ENCODE results near the gene PID1. TPM values are rescaled to one million over a fixed set of nuclear protein-coding genes. Genes with fewer than 3 reads are reported as not detected.
"Not testable (repeated sequence)": the region's sequence is repeated elsewhere in the genome, so short reads cannot be mapped to it uniquely, and the experiment has no call there.

PID1 gene
- total RNA-seq, 3 donors from 2014 or later: 0.10 to 0.19 TPM; not detected in 1

- no peaks in the 10 kb centered on the region for H3K4me1 Mint-ChIP-seq (ENCODE audit: low read depth)
- H3K27me3 Mint-ChIP-seq (ENCODE audit: low read depth): no peaks in the 10 kb centered on the region
- H3K4me3 Mint-ChIP-seq: no peak overlapping the region
- no peak for ATAC-seq
- H3K36me3 Mint-ChIP-seq (ENCODE audit: insufficient read depth): no peaks in the 10 kb centered on the region
- no peak for DNase-seq
- peaks cover 15% of the 10 kb centered on the region for H3K9me3 Mint-ChIP-seq
These were observed 52.7 kb downstream of the PID1 start for GRCh38 chr2:229218329-229218921.

DNA sequence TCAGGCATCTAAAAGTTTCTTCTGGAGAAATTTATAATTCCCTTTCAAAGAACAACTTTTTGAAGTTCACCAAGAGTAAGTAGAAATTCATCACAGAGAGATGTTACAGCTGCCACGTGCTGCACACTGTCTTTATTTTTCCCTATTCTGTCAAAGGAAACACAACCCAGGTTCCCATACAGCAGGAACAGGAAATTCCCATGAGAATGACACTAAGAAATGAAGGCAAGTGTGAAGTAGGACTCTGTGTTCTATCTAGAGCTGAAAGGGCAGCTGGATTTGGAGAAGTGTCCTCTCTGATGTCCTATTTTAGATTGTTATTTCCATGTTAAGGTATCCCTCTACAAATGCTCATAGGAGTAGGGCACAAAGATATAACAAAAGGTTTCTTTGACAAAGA lies 58.8 kb downstream of the PID1 start:
- Mint-ChIP-seq H3K4me3 (no peak overlapping the region), H3K36me3 (ENCODE audit: insufficient read depth) (no peaks in the 10 kb centered on the region), H3K4me1 (ENCODE audit: low read depth) (no peaks in the 10 kb centered on the region), H3K9me3 (no peaks in the 10 kb centered on the region), H3K27me3 (ENCODE audit: low read depth) (no peaks in the 10 kb centered on the region)
- no peak for ATAC-seq
- DNase-seq: no peak

GRCh38 chr2:229210641-229211040 lies 60.4 kb downstream of the PID1 start:
- Mint-ChIP-seq H3K9me3 (peaks cover 5% of the 10 kb centered on the region), H3K27me3 (ENCODE audit: low read depth) (no peaks in the 10 kb centered on the region), H3K4me3 (no peak overlapping the region), H3K4me1 (ENCODE audit: low read depth) (no peaks in the 10 kb centered on the region), H3K36me3 (ENCODE audit: insufficient read depth) (no peaks in the 10 kb centered on the region)
- DNase-seq: no peak
- ATAC-seq: no peak

- Mint-ChIP-seq H3K4me3 (no peak overlapping the region), H3K9me3 (peaks cover 5% of the 10 kb centered on the region), H3K36me3 (ENCODE audit: insufficient read depth) (no peaks in the 10 kb centered on the region), H3K27me3 (ENCODE audit: low read depth) (no peaks in the 10 kb centered on the region), H3K4me1 (ENCODE audit: low read depth) (no peaks in the 10 kb centered on the region)
- ATAC-seq (no peak), DNase-seq (no peak)
These were observed 64.5 kb downstream of the PID1 start for GRCh38 chr2:229206548-229206947.

- H3K4me1 Mint-ChIP-seq (ENCODE audit: low read depth): no peaks in the 10 kb centered on the region
- no peaks in the 10 kb centered on the region for H3K36me3 Mint-ChIP-seq (ENCODE audit: insufficient read depth)
- no peaks in the 10 kb centered on the region for H3K27me3 Mint-ChIP-seq (ENCODE audit: low read depth)
- no peak overlapping the region for H3K4me3 Mint-ChIP-seq
- no peak for ATAC-seq
- no peak for DNase-seq
- H3K9me3 Mint-ChIP-seq: peaks cover 5% of the 10 kb centered on the region
These were observed 65.4 kb downstream of the PID1 start for GRCh38 chr2:229205704-229206103.

DNA sequence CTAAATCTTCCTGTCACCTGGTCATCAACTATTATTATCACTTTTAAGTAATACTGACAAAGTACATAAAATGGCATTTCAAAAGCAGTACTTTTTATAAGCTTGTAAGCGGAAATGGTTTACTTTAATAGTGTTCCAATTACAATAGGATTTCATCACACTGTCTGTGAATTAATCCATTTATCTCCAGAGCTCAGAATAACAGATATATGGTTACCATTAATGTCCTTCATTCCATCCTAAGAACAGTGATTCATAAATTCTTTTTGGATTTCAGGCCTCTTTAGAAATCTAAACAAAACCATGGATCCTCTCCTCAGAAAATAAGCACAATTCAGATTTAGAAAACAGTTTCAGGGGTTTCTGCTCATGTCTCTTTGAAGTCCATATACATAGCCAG lies 68.4 kb downstream of the PID1 start:
- Mint-ChIP-seq H3K4me1 (ENCODE audit: low read depth) (no peaks in the 10 kb centered on the region), H3K36me3 (ENCODE audit: insufficient read depth) (no peaks in the 10 kb centered on the region), H3K4me3 (no peak overlapping the region), H3K27me3 (ENCODE audit: low read depth) (no peaks in the 10 kb centered on the region), H3K9me3 (peaks cover 8% of the 10 kb centered on the region)
- no peak for ATAC-seq
- DNase-seq: no peak

- ATAC-seq (no peak), DNase-seq (no peak)
- H3K4me1 Mint-ChIP-seq (ENCODE audit: low read depth): no peaks in the 10 kb centered on the region
- H3K9me3 Mint-ChIP-seq: peaks cover 5% of the 10 kb centered on the region
- no peaks in the 10 kb centered on the region for H3K27me3 Mint-ChIP-seq (ENCODE audit: low read depth)
- no peak overlapping the region for H3K4me3 Mint-ChIP-seq
- H3K36me3 Mint-ChIP-seq (ENCODE audit: insufficient read depth): no peaks in the 10 kb centered on the region
These were observed 69.6 kb downstream of the PID1 start for GRCh38 chr2:229201521-229201920.

GRCh38 chr2:229199267-229199666 lies 71.8 kb downstream of the PID1 start:
- H3K4me3 Mint-ChIP-seq: no peak overlapping the region
- H3K27me3 Mint-ChIP-seq (ENCODE audit: low read depth): no peaks in the 10 kb centered on the region
- H3K4me1 Mint-ChIP-seq (ENCODE audit: low read depth): no peaks in the 10 kb centered on the region
- H3K36me3 Mint-ChIP-seq (ENCODE audit: insufficient read depth): no peaks in the 10 kb centered on the region
- ATAC-seq (no peak), DNase-seq (no peak)
- H3K9me3 Mint-ChIP-seq: peaks cover 3% of the 10 kb centered on the region

DNA sequence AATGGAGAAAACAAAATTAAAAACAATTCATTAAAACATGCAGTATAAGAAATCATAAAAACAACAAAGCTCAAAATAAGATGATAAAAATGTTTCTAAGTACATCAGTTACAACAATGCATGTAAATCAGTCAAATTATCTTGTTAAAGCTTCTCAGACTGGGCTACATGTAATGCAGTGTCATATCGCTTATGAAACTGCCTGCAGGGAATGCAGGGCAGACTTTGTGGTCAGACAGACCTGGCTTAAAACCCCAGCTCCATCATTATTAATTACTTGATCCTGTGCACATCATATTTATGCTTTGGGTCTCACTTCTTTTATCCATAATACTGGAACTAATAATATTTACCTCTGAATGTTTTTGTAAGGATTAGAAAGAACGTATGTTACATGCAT lies 74.6 kb downstream of the PID1 start:
- no peaks in the 10 kb centered on the region for H3K4me1 Mint-ChIP-seq (ENCODE audit: low read depth)
- H3K27me3 Mint-ChIP-seq (ENCODE audit: low read depth): no peaks in the 10 kb centered on the region
- no peak overlapping the region for H3K4me3 Mint-ChIP-seq
- DNase-seq: no peak
- no peaks in the 10 kb centered on the region for H3K36me3 Mint-ChIP-seq (ENCODE audit: insufficient read depth)
- peaks cover 3% of the 10 kb centered on the region for H3K9me3 Mint-ChIP-seq
- ATAC-seq: no peak

DNA sequence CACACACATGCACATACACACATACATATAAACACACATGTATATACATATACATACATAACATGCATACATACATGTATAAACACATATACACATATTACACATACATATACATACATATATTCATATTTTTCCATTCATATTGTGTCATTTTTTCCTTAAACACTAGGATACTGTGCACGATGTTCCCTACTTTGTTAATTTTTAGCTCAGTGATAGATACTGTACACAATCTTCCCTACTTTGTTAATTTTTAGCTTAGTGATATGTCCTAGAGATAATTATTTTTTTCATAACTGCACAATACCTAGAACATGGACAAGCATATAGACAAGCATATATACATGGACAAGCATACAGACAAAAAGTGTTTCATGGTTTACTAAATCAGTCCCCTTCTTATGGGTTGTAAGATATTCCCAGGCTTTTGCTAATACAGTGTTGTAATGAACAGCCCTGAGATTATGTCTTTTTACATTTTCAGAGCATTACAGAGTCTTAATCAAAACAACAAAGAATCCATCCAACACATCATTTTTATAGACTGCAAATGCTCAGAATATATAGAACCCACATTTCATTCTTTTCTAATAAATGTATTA lies 75.6 kb downstream of the PID1 start:
- no peak for ATAC-seq
- H3K4me1 Mint-ChIP-seq (ENCODE audit: low read depth): no peaks in the 10 kb centered on the region
- no peaks in the 10 kb centered on the region for H3K27me3 Mint-ChIP-seq (ENCODE audit: low read depth)
- H3K36me3 Mint-ChIP-seq (ENCODE audit: insufficient read depth): no peaks in the 10 kb centered on the region
- peaks cover under 1% of the 10 kb centered on the region for H3K9me3 Mint-ChIP-seq
- DNase-seq: no peak
- no peak overlapping the region for H3K4me3 Mint-ChIP-seq

DNA sequence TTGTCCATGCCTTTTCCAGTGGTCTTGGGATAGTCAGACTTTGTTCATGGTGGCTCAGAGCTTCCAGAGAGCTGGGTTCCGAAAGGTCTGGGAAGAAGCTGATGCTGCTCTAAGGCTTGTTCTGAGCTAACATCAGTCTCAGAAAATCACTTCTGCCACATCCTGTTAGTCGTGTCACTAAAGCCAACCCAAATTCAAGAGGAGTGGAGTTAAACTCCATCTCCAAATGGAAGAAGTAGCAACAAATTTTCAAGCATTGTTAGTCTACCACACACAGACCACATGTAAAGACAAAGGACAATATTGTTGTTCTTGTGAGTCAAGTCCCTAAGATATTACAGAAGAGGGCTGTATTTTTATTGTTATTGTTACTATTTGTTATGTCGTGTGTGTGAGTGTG lies 77.8 kb downstream of the PID1 start:
- H3K36me3 Mint-ChIP-seq (ENCODE audit: insufficient read depth): no peaks in the 10 kb centered on the region
- no peaks in the 10 kb centered on the region for H3K9me3 Mint-ChIP-seq
- DNase-seq (no peak), ATAC-seq (no peak)
- H3K27me3 Mint-ChIP-seq (ENCODE audit: low read depth): no peaks in the 10 kb centered on the region
- no peak overlapping the region for H3K4me3 Mint-ChIP-seq
- no peaks in the 10 kb centered on the region for H3K4me1 Mint-ChIP-seq (ENCODE audit: low read depth)

DNA sequence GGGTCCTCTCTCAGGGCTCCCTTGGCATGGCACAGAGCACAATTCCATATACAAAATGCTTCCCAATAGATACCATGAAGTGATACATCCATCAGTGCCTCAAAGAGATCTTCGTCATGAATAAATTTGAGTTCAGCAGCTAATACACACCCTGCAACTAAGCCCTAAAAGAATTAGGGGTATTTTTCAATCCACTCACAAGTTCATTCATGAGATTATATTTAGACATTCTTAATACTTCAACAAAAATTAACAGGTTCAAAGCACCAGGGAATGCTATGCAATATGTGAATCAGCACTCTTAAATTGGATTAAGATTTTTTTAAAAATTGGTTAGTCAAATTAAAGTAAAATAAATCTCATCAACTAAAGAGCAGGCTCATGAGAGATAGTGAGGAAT lies 79.7 kb downstream of the PID1 start:
- Mint-ChIP-seq H3K27me3 (ENCODE audit: low read depth) (no peaks in the 10 kb centered on the region), H3K4me1 (ENCODE audit: low read depth) (no peaks in the 10 kb centered on the region), H3K9me3 (peaks cover 17% of the 10 kb centered on the region), H3K36me3 (ENCODE audit: insufficient read depth) (peaks cover 6% of the 10 kb centered on the region), H3K4me3 (no peak overlapping the region)
- DNase-seq: no peak
- ATAC-seq: no peak

GRCh38 chr2:229187123-229187522 lies 84.0 kb downstream of the PID1 start:
- peaks cover 21% of the 10 kb centered on the region for H3K9me3 Mint-ChIP-seq
- not testable (repeated sequence) for H3K27me3 Mint-ChIP-seq (ENCODE audit: low read depth); DNase-seq; ATAC-seq; H3K4me3 Mint-ChIP-seq; H3K4me1 Mint-ChIP-seq (ENCODE audit: low read depth); H3K36me3 Mint-ChIP-seq (ENCODE audit: insufficient read depth)

- ATAC-seq: no peak
- H3K36me3 Mint-ChIP-seq (ENCODE audit: insufficient read depth): no peaks in the 10 kb centered on the region
These were observed 89.4 kb downstream of the PID1 start for GRCh38 chr2:229181641-229182040.

DNA sequence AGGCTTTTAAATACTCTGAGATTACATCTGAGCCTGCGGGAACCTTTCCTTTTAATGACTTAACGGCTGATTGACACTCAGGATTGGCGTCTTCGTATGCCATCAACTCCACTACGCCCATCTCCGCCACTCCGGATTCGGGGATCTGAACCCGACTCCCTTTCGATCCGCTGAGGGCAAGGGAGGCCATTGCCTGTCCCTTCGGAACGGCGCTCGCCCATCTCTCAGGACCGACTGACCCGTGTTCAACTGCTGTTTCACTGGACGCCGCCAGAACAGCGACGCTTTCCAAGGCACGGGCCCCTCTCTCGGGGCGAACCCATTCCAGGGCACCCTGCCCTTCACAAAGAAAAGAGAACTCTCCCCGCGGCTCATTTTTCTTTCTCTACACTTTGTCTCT lies 90.4 kb downstream of the PID1 start:
- no peaks in the 10 kb centered on the region for H3K4me1 Mint-ChIP-seq (ENCODE audit: low read depth)
- peaks cover 7% of the 10 kb centered on the region for H3K9me3 Mint-ChIP-seq
- no peak overlapping the region for H3K4me3 Mint-ChIP-seq
- no peak for ATAC-seq
- no peaks in the 10 kb centered on the region for H3K27me3 Mint-ChIP-seq (ENCODE audit: low read depth)
- no peak for DNase-seq
- H3K36me3 Mint-ChIP-seq (ENCODE audit: insufficient read depth): no peaks in the 10 kb centered on the region

More at GRCh38 chr2:229181641-229182040, 89.4 kb downstream of the PID1 start:
- H3K4me3 Mint-ChIP-seq: no peak overlapping the region
- H3K4me1 Mint-ChIP-seq (ENCODE audit: low read depth): no peaks in the 10 kb centered on the region
- H3K9me3 Mint-ChIP-seq: peaks cover 10% of the 10 kb centered on the region
- DNase-seq: no peak
- H3K27me3 Mint-ChIP-seq (ENCODE audit: low read depth): no peaks in the 10 kb centered on the region
